WTC11 (cell line): Measurements from ENCODE around the gene ZNF789. TPM values are rescaled to one million over a fixed set of nuclear protein-coding genes. Genes with fewer than 3 reads are reported as not detected.
A peak's percentile ranks its signal among the peaks of the same experiment; 100 is the strongest.

Source experiments
- ATAC-seq: fragments of 200-7000 bp; cut with Tn5 transposase; 2 replicates; pipeline ENCODE4 v1.10.0; 2021; ENCODE audit warnings: mild to moderate bottlenecking, moderate library complexity
- CTCF ChIA-PET: fragments of 300-600 bp; sonication (Branson Sonifier 250); formaldehyde crosslinking; loops from one replicate; lab custom pipeline; 2021; ENCODE audit warnings: antibody characterized with exemption; lab: Charles Lee
- POLR2A ChIA-PET: fragments of 350-600 bp; sonication (Branson Sonifier 250); formaldehyde crosslinking; loops from one replicate; lab custom pipeline; 2021; ENCODE audit warnings: antibody characterized with exemption; lab: Charles Lee
- DNase-seq: peaks from one replicate; pipeline ENCODE4 v3.0.0; 2021; ENCODE audit warnings: low spot score
- H3K27ac Mint-ChIP-seq: 2 replicates; pipeline ENCODE4 v1.8.0; 2021; ENCODE audit warnings: mixed read lengths
- H3K27me3 Mint-ChIP-seq: 2 replicates; pipeline ENCODE4 v1.8.0; 2021; ENCODE audit warnings: low read depth, mild to moderate bottlenecking, moderate library complexity, mixed read lengths
- H3K36me3 Mint-ChIP-seq: 2 replicates; pipeline ENCODE4 v1.8.0; 2021; ENCODE audit warnings: mixed read lengths
- H3K4me1 Mint-ChIP-seq: 2 replicates; pipeline ENCODE4 v1.8.0; 2022; ENCODE audit warnings: mixed read lengths
- H3K4me3 Mint-ChIP-seq: 2 replicates; pipeline ENCODE4 v1.8.0; 2021; ENCODE audit warnings: mild to moderate bottlenecking, moderate library complexity, mixed read lengths
- H3K9me3 Mint-ChIP-seq: 2 replicates; pipeline ENCODE4 v1.8.0; 2021; ENCODE audit warnings: mixed read lengths
- ARID4B ChIP-seq: sonication (generic); formaldehyde crosslinking; IDR thresholded peaks from 2 replicates; pipeline ENCODE4 v1.8.0; 2023; ENCODE audit warnings: missing genetic modification reagents, mild to moderate bottlenecking, borderline replicate concordance
- ATF6 ChIP-seq: sonication (generic); formaldehyde crosslinking; IDR thresholded peaks from 2 replicates; pipeline ENCODE4 v1.8.1; 2023; ENCODE audit warnings: mild to moderate bottlenecking, missing genetic modification reagents
- CDX4 ChIP-seq: fragments of 250-450 bp; sonication (Bioruptor Pico); IDR thresholded peaks from 2 replicates; pipeline ENCODE4 v1.9.0; 2021; ENCODE audit warnings: moderate library complexity, mild to moderate bottlenecking, inconsistent platforms, borderline replicate concordance
- CREB1 ChIP-seq: sonication (generic); formaldehyde crosslinking; IDR thresholded peaks from 2 replicates; pipeline ENCODE4 v1.8.0; 2023; ENCODE audit warnings: mild to moderate bottlenecking, missing genetic modification reagents
- ESRRA ChIP-seq: sonication (generic); formaldehyde crosslinking; IDR thresholded peaks from 2 replicates; pipeline ENCODE4 v1.8.1; 2022; ENCODE audit warnings: mild to moderate bottlenecking, missing genetic modification reagents, borderline replicate concordance
- HMGXB4 ChIP-seq: sonication (generic); formaldehyde crosslinking; IDR thresholded peaks from 2 replicates; pipeline ENCODE4 v1.8.1; 2023; ENCODE audit warnings: mild to moderate bottlenecking, moderate library complexity, missing genetic modification reagents
- JAZF1 ChIP-seq: fragments of 250-450 bp; sonication (Bioruptor Pico); IDR thresholded peaks from 2 replicates; pipeline ENCODE4 v1.9.0; 2021; ENCODE audit warnings: moderate library complexity, mild to moderate bottlenecking, inconsistent platforms
- KAT7 ChIP-seq: sonication (generic); formaldehyde crosslinking; IDR thresholded peaks from 2 replicates; pipeline ENCODE4 v1.8.1; 2023; ENCODE audit warnings: missing genetic modification reagents, mild to moderate bottlenecking, borderline replicate concordance
- MXD4 ChIP-seq: fragments of 250-450 bp; sonication (Bioruptor Pico); IDR thresholded peaks from 2 replicates; pipeline ENCODE4 v1.8.0; 2021; ENCODE audit warnings: mild to moderate bottlenecking, moderate library complexity, borderline replicate concordance
- MYBL2 ChIP-seq: sonication (generic); formaldehyde crosslinking; IDR thresholded peaks from 2 replicates; pipeline ENCODE4 v1.8.1; 2023; ENCODE audit warnings: mild to moderate bottlenecking, moderate library complexity, missing genetic modification reagents
- TCF7 ChIP-seq: sonication (generic); formaldehyde crosslinking; IDR thresholded peaks from 2 replicates; pipeline ENCODE4 v1.8.0; 2022; ENCODE audit warnings: mild to moderate bottlenecking, low read depth, missing genetic modification reagents, moderate library complexity
- USF1 ChIP-seq: sonication (generic); formaldehyde crosslinking; IDR thresholded peaks from 2 replicates; pipeline ENCODE4 v1.8.0; 2022; ENCODE audit warnings: mild to moderate bottlenecking, missing genetic modification reagents
- ZBTB43 ChIP-seq: sonication (generic); formaldehyde crosslinking; IDR thresholded peaks from 2 replicates; pipeline ENCODE4 v1.8.1; 2023; ENCODE audit warnings: mild to moderate bottlenecking, missing genetic modification reagents
- ZNF263 ChIP-seq: sonication (generic); formaldehyde crosslinking; IDR thresholded peaks from 2 replicates; pipeline ENCODE4 v1.8.1; 2022; ENCODE audit warnings: low read depth, mild to moderate bottlenecking, moderate library complexity, missing genetic modification reagents
- ZNF317 ChIP-seq: sonication (generic); formaldehyde crosslinking; IDR thresholded peaks from 2 replicates; pipeline ENCODE4 v1.8.1; 2023; ENCODE audit warnings: low read depth, mild to moderate bottlenecking, moderate library complexity, missing genetic modification reagents, borderline replicate concordance
- ZNF396 ChIP-seq: fragments of 250-450 bp; sonication (Bioruptor Pico); IDR thresholded peaks from 2 replicates; pipeline ENCODE4 v1.8.0; 2021; ENCODE audit warnings: mild to moderate bottlenecking, moderate library complexity, borderline replicate concordance
- ZNF671 ChIP-seq: fragments of 250-450 bp; sonication (Bioruptor Pico); IDR thresholded peaks from 2 replicates; pipeline ENCODE4 v1.8.0; 2021; ENCODE audit warnings: mild to moderate bottlenecking
- total RNA-seq: library from RNA; stranded (reverse); gene quantifications from 3 replicates; pipeline ENCODE4 v1.2.3, GENCODE V29; 2021

The ZNF789 gene
- total RNA-seq, 1 experiment from 2014 or later = 14.0 TPM

GRCh38 chr7:99521399-99521798 lies 48.7 kb downstream of the ZNF789 start (continued):
- no peak for TF ChIP-seq ZBTB43 (CRISPR knock-in tag)
- TF ChIP-seq HMGXB4 = no peak
- no peak for TF ChIP-seq ESRRA (CRISPR knock-in tag)
- no peak for TF ChIP-seq TCF7
- TF ChIP-seq JAZF1 (CRISPR knock-in tag) = no peak

GRCh38 chr7:99525713-99526440 lies 53.2 kb downstream of the ZNF789 start:
- H3K9me3 Mint-ChIP-seq = peaks cover 22% of the 10 kb centered on the region
- peak; percentile 58 for ATAC-seq
- H3K27ac Mint-ChIP-seq = peak overlapping the region; percentile 75; the same call in 1 of the 2 replicates
- DNase-seq = peak; percentile 37
- ChIA-PET POLR2A (no interaction called here), CTCF (interaction anchor here (0.6 to 3.6 kb wide), 20 partner anchors 8 to 465 kb away, joined by 3 to 33 read pairs (median 4); partner anchors contain the start of genes TMEM225B, TRIM4, ZKSCAN5 and ZNF655)
- no peaks in the 10 kb centered on the region for H3K4me1 Mint-ChIP-seq
- H3K27me3 Mint-ChIP-seq = peaks cover 6% of the 10 kb centered on the region
- TF ChIP-seq ZNF396 (no peak), CREB1 (CRISPR knock-in tag) (no peak), CDX4 (CRISPR knock-in tag) (no peak), MYBL2 (CRISPR knock-in tag) (no peak), ATF6 (no peak), ZNF317 (CRISPR knock-in tag) (no peak), USF1 (CRISPR knock-in tag) (no peak), MXD4 (no peak), ARID4B (CRISPR knock-in tag) (no peak), ZNF263 (no peak), ZNF671 (no peak), KAT7 (CRISPR knock-in tag) (no peak)
- peaks cover 57% of the 10 kb centered on the region for H3K36me3 Mint-ChIP-seq
- no peak overlapping the region for H3K4me3 Mint-ChIP-seq
